K562 (cell line): ENCODE measurements around the gene ATP13A4. TPM values are rescaled to one million over a fixed set of nuclear protein-coding genes. Genes with fewer than 3 reads are reported as not detected.

ENCODE experiments used
- ATAC-seq: fragments of 200-7000 bp; cut with Tn5 transposase; 3 replicates; pipeline ENCODE4 v1.9.1; 2020; ENCODE audit warnings: moderate library complexity
- BruUV-seq: library from RNA; stranded (reverse); fragments of 400-500 nt; replicated peaks from 2 replicates; lab custom pipeline; 2021; lab: Mats Ljungman, UMichigan
- CTCF ChIA-PET: fragments of 300-600 bp; formaldehyde crosslinking; extraction: SDS; loops from one replicate; lab custom pipeline; 2021; ENCODE audit warnings: low intra/inter-chr PET ratio; lab: Yijun Ruan, JAX
- POLR2A ChIA-PET: fragments of 300-600, 350-650 bp; sonication (Branson Sonifier 250); formaldehyde crosslinking; extraction: SDS; loops from one replicate; lab custom pipeline; 2021; ENCODE audit warnings: antibody characterized with exemption, inconsistent platforms; lab: Yijun Ruan, JAX
- DNase-seq, 4 experiments: peaks; one replicate each; pipeline versions ENCODE4 v3.0.0 to v3.0.0-alpha.2; 2011 to 2018; ENCODE audit warnings: low spot score in 3 of 4, mixed read lengths in 3 of 4; ENCODE audit errors: extremely low read depth in 1 of 4
- FAIRE-seq: peaks from 2 replicates; lab custom pipeline; 2011; peaks lifted over from hg19 to GRCh38; lab: Jason Lieb, UNC
- H2AFZ ChIP-seq: 2 replicates; pipeline ENCODE4 v1.6.0; 2011; ENCODE audit warnings: low read depth, low read length, control low read depth, inconsistent platforms
- H3K27ac ChIP-seq: fragments of 200-600 bp; 3 replicates; pipeline ENCODE4 v1.8.0; 2011; ENCODE audit warnings: low read depth, mild to moderate bottlenecking, control low read depth, inconsistent platforms, low read length, moderate library complexity, mixed read lengths; ENCODE audit errors: extremely low read depth
- H3K27me3 ChIP-seq, 2 experiments: fragments of 300-600 bp in 1 of 2; 2 replicates in 1 of 2; 3 replicates in 1 of 2; pipeline versions ENCODE4 v1.6.0 to v1.8.0; 2011; ENCODE audit warnings: inconsistent platforms in 2 of 2, low read length in 2 of 2, mild to moderate bottlenecking in 1 of 2, mixed read lengths in 1 of 2, moderate library complexity in 1 of 2; ENCODE audit not compliant: control insufficient read depth in 2 of 2, insufficient read depth in 2 of 2
- H3K36me3 ChIP-seq: fragments of 300-600 bp; 3 replicates; pipeline ENCODE4 v1.8.0; 2011; ENCODE audit warnings: mild to moderate bottlenecking, low read length, inconsistent platforms; ENCODE audit not compliant: control insufficient read depth, insufficient read depth
- H3K4me1 ChIP-seq, 2 experiments: fragments of 200-600 bp in 1 of 2; replicated peaks in 1 of 2; 2 replicates in 1 of 2; 3 replicates in 1 of 2; pipeline versions ENCODE4 v1.5.1 to v1.8.0; 2011; ENCODE audit warnings: inconsistent platforms in 2 of 2, low read length in 2 of 2, mild to moderate bottlenecking in 1 of 2, mixed read lengths in 1 of 2, moderate library complexity in 1 of 2; ENCODE audit not compliant: control insufficient read depth in 2 of 2, insufficient read depth in 2 of 2
- H3K4me2 ChIP-seq: 2 replicates; pipeline ENCODE4 v1.6.1; 2011; ENCODE audit warnings: low read length, control low read depth, inconsistent platforms, mixed read lengths; ENCODE audit not compliant: insufficient read depth
- H3K4me3 ChIP-seq: fragments of 200-600 bp; sonication (generic), shearing (Covaris generic); 2 replicates; pipeline ENCODE4 v1.5.1; 2016; ENCODE audit warnings: control low read depth, inconsistent platforms
- H3K79me2 ChIP-seq: fragments of 200-600 bp; 3 replicates; pipeline ENCODE4 v1.8.0; 2011; ENCODE audit warnings: low read length, inconsistent platforms; ENCODE audit not compliant: control insufficient read depth, insufficient read depth
- H3K9ac ChIP-seq, 2 experiments: 2 replicates each; pipeline versions ENCODE4 v1.6.0 to v1.6.1; 2011; ENCODE audit warnings: low read depth in 2 of 2, low read length in 2 of 2, control low read depth in 1 of 2, inconsistent platforms in 1 of 2, mild to moderate bottlenecking in 1 of 2, mixed read lengths in 1 of 2; ENCODE audit not compliant: insufficient read depth in 1 of 2
- H3K9me1 ChIP-seq: one replicate; pipeline ENCODE4 v1.6.0; 2011; ENCODE audit warnings: inconsistent platforms, mild to moderate bottlenecking, low read length, moderate library complexity; ENCODE audit not compliant: control insufficient read depth, insufficient read depth
- H3K9me3 ChIP-seq: replicated peaks from 2 replicates; pipeline ENCODE4 v1.5.1; 2011; ENCODE audit warnings: low read depth, low read length, inconsistent platforms; ENCODE audit not compliant: control insufficient read depth, insufficient read depth
- H4K20me1 ChIP-seq: replicated peaks from 2 replicates; pipeline ENCODE4 v1.6.1; 2011; ENCODE audit warnings: low read length, inconsistent platforms, mixed read lengths; ENCODE audit not compliant: control insufficient read depth, insufficient read depth
- ARNT ChIP-seq, 2 experiments: fragments of 450-650 bp; IDR thresholded peaks; 2 replicates each; pipeline ENCODE4 v1.6.1; 2016; ENCODE audit warnings: mild to moderate bottlenecking in 1 of 2
- BRF1 ChIP-seq: IDR thresholded peaks from 3 replicates; pipeline ENCODE4 v1.6.1; 2011; ENCODE audit warnings: borderline replicate concordance, mild to moderate bottlenecking; ENCODE audit not compliant: insufficient read length; ENCODE audit errors: extremely low read depth
- ERF ChIP-seq: fragments of 450-650 bp; formaldehyde crosslinking; IDR thresholded peaks from 2 replicates; pipeline ENCODE4 v1.4.0; 2020; ENCODE audit warnings: mild to moderate bottlenecking, mixed read lengths
- ETV1 ChIP-seq: fragments of 450-650 bp; conservative IDR thresholded peaks from 2 replicates; pipeline ENCODE4 v1.6.1; 2016; ENCODE audit warnings: missing genetic modification characterization, control low read depth, low read depth, missing compliant biosample characterization
- GATAD2B ChIP-seq: fragments of 450-650 bp; IDR thresholded peaks from 2 replicates; pipeline ENCODE4 v1.6.1; 2017; ENCODE audit warnings: mild to moderate bottlenecking, borderline replicate concordance
- HSF4 ChIP-seq: fragments of 250-450 bp; sonication (Bioruptor Pico); IDR thresholded peaks from 2 replicates; pipeline ENCODE4 v2.1.2; 2022; ENCODE audit warnings: mild to moderate bottlenecking, moderate library complexity, borderline replicate concordance
- MBD1 ChIP-seq: fragments of 250-450 bp; sonication (Bioruptor Pico); IDR thresholded peaks from 2 replicates; pipeline ENCODE4 v1.8.0; 2022; ENCODE audit warnings: inconsistent platforms
- NEUROD1 ChIP-seq: fragments of 150-350 bp; IDR thresholded peaks from 2 replicates; pipeline ENCODE4 v1.6.1; 2014; ENCODE audit warnings: borderline replicate concordance, low read length, low read depth; ENCODE audit not compliant: partially characterized antibody
- PHF8 ChIP-seq: fragments of 200-600 bp; sonication (generic); IDR thresholded peaks from 2 replicates; pipeline ENCODE4 v1.6.1; 2012; ENCODE audit warnings: mixed run types, mild to moderate bottlenecking, inconsistent platforms, low read length, moderate library complexity, borderline replicate concordance
- RBBP5 ChIP-seq: fragments of 200-600 bp; sonication (generic); IDR thresholded peaks from 2 replicates; pipeline ENCODE4 v1.6.1; 2012; ENCODE audit warnings: borderline replicate concordance, mild to moderate bottlenecking, low read length, control low read depth, inconsistent platforms; ENCODE audit not compliant: insufficient read depth, poor library complexity, severe bottlenecking
- RFX7 ChIP-seq: fragments of 250-450 bp; sonication (Bioruptor Pico); IDR thresholded peaks from 2 replicates; pipeline ENCODE4 v1.5.1; 2021; ENCODE audit warnings: mild to moderate bottlenecking
- ZBTB5 ChIP-seq: fragments of 450-650 bp; IDR thresholded peaks from 2 replicates; pipeline ENCODE4 v1.6.1; 2017; ENCODE audit warnings: antibody characterized with exemption
- ZFP1 ChIP-seq: fragments of 450-650 bp; formaldehyde crosslinking; IDR thresholded peaks from 2 replicates; pipeline ENCODE4 v1.4.0; 2020; ENCODE audit warnings: mild to moderate bottlenecking, mixed read lengths
- ZNF124 ChIP-seq: sonication (generic); formaldehyde crosslinking; IDR thresholded peaks from 2 replicates; pipeline ENCODE4 v1.8.1; 2022; ENCODE audit warnings: missing genetic modification reagents
- ZNF589 ChIP-seq: fragments of 200-800 bp; sonication (Bioruptor generic); IDR thresholded peaks from 2 replicates; pipeline ENCODE4 v1.6.1; 2016; ENCODE audit warnings: low read depth, missing genetic modification characterization, missing compliant biosample characterization
- ZNF699 ChIP-seq: fragments of 250-450 bp; sonication (Bioruptor Pico); IDR thresholded peaks from 2 replicates; pipeline ENCODE4 v1.8.0; 2021; ENCODE audit warnings: mild to moderate bottlenecking, moderate library complexity; ENCODE audit not compliant: insufficient replicate concordance
- WGBS: fragments of 100-300 bp; shearing (Covaris generic); methylation state at CpG from one replicate; pipeline ENCODE4 v1.1.6; 2016; ENCODE audit warnings: low coverage, mixed read lengths; ENCODE audit not compliant: insufficient coverage; ENCODE audit errors: missing lambda C conversion rate; 5-methylcytosine and 5-hydroxymethylcytosine counted together
- in situ Hi-C: fragments of 300-500 bp; cut with MboI; formaldehyde crosslinking; loops from 4 replicates; pipeline ENCODE4 v1.15.0; 2018; ENCODE audit warnings: inconsistent platforms, mixed read lengths
- intact Hi-C: fragments of 100-400 bp; cut with micrococcal nuclease; formaldehyde crosslinking; loops from 2 replicates; pipeline ENCODE4 v1.14.2; 2022
- polyA plus RNA-seq, 8 experiments: library from polyadenylated mRNA; depleted of rRNA in 4 of 8; stranded (reverse) in 5 of 8; unstranded in 3 of 8; fragments of >200 nt; fragmentation: Nextera tagmentation in 2 of 8; fragmentation: Illumina TruSeq in 1 of 8; extraction: Ambion mirVana in 2 of 8; extraction: Trizol in 1 of 8; gene quantifications; 2 replicates each; pipeline versions ENCODE4 v1.2.1 to v1.2.3, GENCODE V29; 2011 to 2014; ENCODE audit warnings: inconsistent platforms in 1 of 8, missing spikeins in 1 of 8
- total RNA-seq, 7 experiments: library from RNA; depleted of rRNA in 6 of 7; stranded (reverse); fragments of >200 nt in 6 of 7; fragmentation: Illumina TruSeq in 2 of 7; extraction: Trizol in 2 of 7; gene quantifications; 2 replicates each; pipeline versions ENCODE4 v1.2.1 to v1.2.3, GENCODE V29; 2011 to 2021; ENCODE audit warnings: low replicate concordance in 1 of 7
- TF ChIP-seq, protein P1 (sequence below): fragments of 450-650 bp; IDR thresholded peaks from 2 replicates; pipeline ENCODE4 v1.6.1; 2016; ENCODE audit warnings: missing biosample characterization, missing genetic modification characterization

The ATP13A4 gene
- total and polyA plus RNA-seq, 9 of the 15 experiments (the other 6 are each of a cell fraction or from before 2014, with no cell fraction given) = 0.03 to 0.14 (median 0.07) TPM; not detected in 6

DNA sequence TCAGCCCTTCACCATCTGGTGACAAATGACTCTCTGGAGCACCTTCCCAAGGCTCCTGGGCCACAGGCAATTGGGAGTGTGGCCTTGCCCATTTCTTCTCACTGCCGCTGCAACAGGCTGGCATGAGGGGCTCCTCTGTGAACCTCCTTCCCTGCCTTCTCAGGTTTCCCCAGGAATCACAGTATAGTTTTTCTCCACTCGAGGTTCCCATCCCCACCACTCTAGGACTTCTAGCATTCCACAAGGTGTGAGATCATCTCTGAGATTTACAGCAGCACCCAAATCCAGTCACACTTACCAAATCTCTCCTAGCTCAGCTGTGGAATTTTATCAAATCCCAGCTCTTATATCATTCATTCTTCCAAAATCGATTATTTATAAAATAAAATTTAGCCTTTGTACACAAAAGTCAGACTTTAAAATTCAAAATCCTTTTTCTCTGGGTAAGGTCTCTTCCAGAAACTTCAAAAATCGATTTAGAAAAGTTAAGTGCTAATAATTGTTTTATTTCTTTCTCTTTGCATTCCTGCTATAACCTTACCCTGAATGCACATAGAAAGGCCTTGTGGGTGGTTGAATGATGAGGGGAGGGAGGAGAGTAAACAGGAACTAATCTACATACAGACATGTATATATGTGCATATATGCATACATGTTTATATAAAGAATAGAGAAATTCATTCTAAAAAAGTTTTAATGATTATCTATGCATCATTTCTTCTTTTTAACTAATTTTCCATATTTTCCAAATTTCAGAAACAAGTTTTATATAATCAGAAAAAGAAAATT, 18.9 kb upstream of the ATP13A4 start:
- no TSS peak for BruUV-seq
- Histone ChIP-seq H3K36me3 (no peaks in the 10 kb centered on the region), H3K4me3 (no peak overlapping the region), H3K79me2 (no peaks in the 10 kb centered on the region), H4K20me1 (no peaks in the 10 kb centered on the region), H3K9ac (0 out of 4 replicates have a peak overlapping the region, but pooled peaks of 1 of the 2 experiments have one; percentile 29), H3K27ac (no peak overlapping the region), H3K4me1 (no peaks in the 10 kb centered on the region), H3K9me3 (no peaks in the 10 kb centered on the region), H2AFZ (no peak overlapping the region), H3K9me1 (no peaks in the 10 kb centered on the region), H3K4me2 (no peak overlapping the region), H3K27me3 (peaks cover 0 to 4% of the 10 kb centered on the region in 2 experiments; a peak in 2 of 5 replicates)
- ATAC-seq (no peak), DNase-seq (no peak), FAIRE-seq (no peak)
- in situ Hi-C loops (loop anchor here (25.0 kb wide), 1 partner anchor 1011 kb away; no protein-coding TSS in a partner anchor), intact Hi-C loops (loop anchor here (5.0 kb wide), 4 partner anchors 381 to 1106 kb away; no protein-coding TSS in a partner anchor)
- 6% methylated on average over 4 of the region's 4 CpGs for WGBS
- CTCF ChIA-PET = interaction anchor here (0.6 to 2.8 kb wide), 2 partner anchors 187 to 757 kb away, joined by 3 to 9 read pairs; no protein-coding TSS in a partner anchor
- POLR2A ChIA-PET = no interaction called here
- TF ChIP-seq ERF (CRISPR knock-in tag) = no peak
- no peak for TF ChIP-seq NEUROD1
- TF ChIP-seq ZNF124 (CRISPR knock-in tag) = no peak
- no peak for TF ChIP-seq HSF4 (CRISPR knock-in tag)
- no peak for TF ChIP-seq ZFP1 (CRISPR knock-in tag)
- TF ChIP-seq MBD1 (CRISPR knock-in tag) = no peak
- no peak for TF ChIP-seq RFX7 (CRISPR knock-in tag)
- TF ChIP-seq ZBTB5 = no peak
- TF ChIP-seq GATAD2B = no peak
- TF ChIP-seq ZNF589 = no peak
- no peak for TF ChIP-seq BRF1
- TF ChIP-seq, protein P1, sequence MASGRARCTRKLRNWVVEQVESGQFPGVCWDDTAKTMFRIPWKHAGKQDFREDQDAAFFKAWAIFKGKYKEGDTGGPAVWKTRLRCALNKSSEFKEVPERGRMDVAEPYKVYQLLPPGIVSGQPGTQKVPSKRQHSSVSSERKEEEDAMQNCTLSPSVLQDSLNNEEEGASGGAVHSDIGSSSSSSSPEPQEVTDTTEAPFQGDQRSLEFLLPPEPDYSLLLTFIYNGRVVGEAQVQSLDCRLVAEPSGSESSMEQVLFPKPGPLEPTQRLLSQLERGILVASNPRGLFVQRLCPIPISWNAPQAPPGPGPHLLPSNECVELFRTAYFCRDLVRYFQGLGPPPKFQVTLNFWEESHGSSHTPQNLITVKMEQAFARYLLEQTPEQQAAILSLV (tag) = no peak
- TF ChIP-seq ZNF699 (CRISPR knock-in tag) = no peak
- no peak for TF ChIP-seq ETV1 (tag)
- no peak for TF ChIP-seq PHF8
- no peak for TF ChIP-seq RBBP5
- no peak for TF ChIP-seq ARNT (IDR thresholded peaks at IDR 0.05)
